Suppressor macrophage (primary cell): ENCODE measurements around the gene NINJ2.

Experiments
- DNase-seq, 4 experiments: peaks; one replicate each; pipeline ENCODE4 v3.0.0-alpha.2; 2020 to 2022

NINJ2 gene

DNA sequence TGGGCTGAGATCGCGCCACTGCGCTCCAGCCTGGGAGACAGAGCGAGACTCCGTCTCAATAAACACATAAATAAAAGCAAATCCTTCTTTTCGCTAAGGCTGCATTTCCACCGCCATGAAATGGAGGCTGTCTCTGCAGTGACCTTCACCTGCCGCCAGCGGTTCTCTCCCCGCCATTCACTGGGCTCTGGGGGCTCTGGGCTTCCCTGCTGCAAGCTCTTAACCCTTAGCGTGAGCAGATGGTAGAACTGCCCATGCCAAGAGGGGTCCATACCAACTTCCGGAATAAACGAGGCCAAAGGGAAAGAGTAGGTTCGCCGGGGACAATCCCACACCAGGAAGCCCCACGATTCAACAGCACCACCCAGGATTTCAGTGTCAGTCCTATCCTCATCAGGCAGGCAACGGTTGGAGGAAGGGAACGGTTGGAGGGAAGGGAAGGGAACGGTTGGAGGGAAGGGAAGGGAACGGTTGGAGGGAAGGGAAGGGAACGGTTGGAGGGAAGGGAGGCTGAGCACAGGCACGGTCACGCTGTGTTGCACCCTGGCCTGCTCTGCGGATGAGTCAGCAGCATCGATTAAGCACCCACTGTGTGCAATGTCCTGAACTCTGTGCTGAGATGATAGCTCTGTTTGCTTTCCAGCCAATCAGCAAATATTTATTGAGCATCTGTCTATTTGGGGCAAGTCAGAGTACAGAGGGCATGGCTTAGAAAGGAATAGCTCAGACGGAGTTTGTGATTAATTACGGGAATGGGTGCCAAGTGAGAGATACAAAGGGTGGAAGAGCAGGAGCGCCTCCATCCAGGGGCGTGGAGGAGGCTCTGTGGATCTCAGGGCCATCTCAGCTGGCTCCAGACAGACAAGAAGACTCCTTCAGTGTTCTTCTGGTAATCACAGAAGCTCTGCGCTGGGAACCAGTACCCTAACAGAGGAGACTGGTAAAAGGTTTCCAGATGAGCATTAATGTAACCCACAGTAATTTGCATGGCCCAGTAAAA, 77.9 kb downstream of the NINJ2 start:
- DNase-seq = no peak

DNA sequence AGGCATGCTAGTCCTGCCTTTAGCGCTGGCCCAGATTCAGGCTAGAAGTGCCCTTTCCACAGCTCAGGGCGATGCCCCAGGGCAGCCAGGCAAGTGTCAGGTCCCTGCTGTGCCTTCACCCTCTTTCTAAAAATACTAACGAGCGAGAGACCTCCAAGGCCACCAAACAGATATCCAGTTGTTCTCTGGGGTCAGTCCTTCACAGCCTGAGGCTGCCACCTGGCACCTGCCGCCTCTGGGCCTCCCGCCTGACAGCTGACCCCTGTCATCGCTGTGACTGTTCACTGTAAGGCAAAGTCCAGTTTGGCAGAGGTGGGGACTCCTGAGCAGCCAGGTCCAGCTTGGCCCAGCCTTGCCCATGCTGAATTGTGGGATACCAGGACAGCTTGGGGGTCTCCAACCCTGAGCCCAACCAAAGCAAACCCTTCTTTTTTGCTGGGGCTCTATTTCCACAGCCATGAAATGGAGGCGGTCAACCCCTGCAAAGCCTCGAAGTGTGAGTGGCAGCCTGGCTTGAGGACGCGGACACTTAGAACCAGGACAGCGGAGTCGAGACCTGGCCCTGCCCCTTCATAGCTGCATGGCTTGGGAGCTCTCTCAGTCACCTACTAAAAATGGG, 79.9 kb downstream of the NINJ2 start:
- no peak for DNase-seq

DNA sequence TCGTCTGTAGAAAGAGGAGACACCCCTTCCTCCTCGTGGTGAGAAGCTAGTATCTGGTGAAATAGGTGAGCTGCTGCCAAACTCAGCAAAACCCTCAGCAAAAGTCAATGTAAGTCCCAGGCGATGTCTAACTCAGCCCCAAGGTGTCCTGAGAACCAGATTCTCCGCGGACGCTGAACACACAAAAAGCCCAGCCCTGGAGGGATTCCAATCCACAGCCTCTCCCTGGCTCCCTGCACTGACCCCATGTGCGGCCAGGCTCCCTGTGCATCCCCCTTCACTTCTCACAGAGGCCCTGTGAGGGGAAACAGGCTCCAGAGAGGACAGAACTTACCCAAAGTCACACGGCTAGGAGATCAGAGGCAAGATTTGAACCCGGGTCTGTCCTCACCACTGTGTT, 81.5 kb downstream of the NINJ2 start:
- no peak for DNase-seq

DNA sequence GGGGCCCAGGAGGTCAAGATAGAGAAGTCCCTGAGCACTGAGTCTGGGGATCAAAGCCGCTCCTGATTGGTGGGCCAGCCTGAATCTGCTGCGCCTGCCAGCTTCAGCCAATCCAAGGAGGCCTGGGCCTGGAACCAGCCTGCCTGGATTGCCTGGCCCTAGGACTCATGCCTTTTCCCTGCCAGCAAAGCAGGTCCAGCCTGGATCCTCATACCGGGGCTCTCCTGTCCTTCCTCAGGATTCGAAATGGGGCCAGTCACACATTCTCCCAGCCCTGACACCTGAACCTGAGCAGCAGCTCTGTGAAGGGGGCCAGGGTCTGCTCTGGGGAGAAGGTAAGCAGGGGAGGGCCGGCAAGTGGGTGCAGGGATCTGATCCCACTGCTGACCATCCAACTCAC, 81.9 kb downstream of the NINJ2 start:
- DNase-seq = no peak

DNA sequence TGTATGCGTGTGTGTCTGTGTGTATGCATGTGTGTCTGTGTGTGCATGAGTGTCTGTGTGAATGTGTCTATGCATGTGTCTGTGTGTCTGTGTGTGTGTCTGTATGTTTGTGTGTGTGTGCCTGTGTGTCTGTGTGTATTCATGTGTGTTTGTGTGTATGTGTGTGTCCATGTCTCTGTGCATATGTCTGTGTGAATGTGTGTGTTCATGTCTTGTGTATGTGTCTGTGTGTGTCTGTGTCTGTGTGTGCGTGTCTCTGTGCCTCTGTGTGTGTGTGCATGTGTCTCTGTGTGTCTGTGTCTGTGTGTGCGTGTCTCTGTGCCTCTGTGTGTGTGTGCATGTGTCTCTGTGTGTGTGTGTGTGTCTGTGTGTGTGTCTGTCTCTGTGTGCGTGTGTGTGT, 82.4 kb downstream of the NINJ2 start:
- no peak for DNase-seq

DNA sequence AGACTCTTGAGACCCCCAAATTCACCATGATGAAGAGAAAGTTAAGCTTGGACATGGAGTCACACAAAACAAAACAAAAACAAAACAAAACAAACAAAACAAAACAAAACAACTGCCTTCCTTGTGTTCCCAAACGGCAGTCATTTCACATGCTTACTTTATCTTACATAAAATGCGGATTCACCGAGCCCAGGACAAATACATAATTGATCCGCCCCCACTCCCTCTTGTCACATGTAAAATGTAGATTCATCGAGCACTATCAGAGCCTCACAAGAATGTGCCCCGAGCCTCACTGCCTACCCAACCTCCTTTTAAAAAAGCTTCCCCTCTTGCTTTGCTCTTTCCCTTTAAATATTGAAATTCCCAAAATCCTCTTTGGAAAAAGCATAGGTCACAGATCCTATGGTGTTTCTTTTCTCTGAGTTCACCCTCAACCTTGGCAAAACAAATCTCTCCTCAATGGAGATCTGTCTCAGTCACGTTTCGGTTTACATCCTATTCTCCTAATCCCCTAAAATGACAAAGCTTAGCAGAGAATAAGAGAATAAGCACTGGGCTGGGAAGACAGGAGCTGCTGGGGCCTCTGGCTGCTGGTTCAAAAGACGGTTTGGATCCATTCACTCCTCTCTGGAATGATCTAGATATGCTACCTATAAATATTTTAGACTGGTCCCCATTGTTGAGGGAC, 83.7 kb downstream of the NINJ2 start:
- no peak for DNase-seq

DNA sequence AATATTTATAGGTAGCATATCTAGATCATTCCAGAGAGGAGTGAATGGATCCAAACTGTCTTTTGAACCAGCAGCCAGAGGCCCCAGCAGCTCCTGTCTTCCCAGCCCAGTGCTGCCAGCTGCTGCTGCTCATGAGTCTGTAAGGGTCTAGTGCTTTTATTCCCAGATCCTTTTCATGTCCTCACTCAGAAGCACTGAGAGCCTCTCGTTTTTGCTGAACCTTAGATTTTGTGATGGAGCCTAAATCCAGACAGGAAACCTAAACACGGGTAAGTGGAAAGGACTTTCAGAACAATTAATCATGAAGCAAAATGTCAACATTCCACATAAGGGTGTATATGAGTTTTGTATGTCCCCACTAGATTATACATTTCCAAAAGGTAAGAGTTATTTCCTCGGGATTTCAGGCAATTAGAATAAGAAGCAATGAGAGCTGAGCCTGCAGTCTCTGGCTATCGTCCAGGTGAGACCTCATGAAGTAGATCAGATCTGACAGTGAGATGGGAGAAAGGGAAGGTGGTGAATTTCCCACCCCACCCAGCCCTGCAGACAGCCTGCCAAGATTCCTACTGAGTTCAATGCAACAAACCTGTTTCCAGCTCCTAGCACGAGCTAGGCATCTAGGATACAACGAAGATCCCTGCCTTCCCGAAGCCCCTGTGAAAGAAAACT, 84.4 kb downstream of the NINJ2 start:
- DNase-seq = no peak

DNA sequence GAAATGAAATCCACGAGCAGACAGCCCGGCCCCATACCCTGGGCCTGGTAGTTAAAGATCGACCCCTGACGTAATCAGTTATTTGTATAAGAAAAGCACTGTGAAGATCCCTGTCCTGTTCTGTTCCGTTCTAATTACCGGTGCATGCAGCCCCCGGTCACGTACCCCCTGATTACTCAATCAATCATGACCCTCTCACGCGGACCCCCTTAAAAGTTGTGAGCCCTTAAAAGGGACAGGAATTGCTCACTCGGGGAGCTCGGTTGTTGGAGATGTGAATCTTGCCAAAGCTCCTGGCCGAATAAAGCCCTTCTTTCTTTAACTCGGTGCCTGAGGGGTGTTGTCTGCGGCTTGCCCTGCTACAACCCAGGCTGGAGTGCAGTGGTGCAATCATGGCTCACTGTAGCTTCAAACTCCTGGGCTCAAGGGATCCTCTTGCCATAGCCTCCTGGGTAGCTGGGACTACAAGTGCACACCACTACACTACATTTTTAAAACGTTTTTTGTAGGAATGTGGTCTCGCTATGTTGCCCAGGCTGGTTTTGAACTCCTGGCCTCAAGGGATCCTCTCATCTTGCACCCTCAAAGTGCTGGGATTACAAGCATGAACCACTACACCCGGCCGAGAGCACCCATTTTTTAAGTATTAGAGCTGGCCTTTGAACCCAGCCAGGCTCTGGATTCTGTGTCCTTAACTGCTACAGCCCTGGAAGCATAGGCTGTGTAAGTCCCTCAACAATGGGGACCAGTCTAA, 85.1 kb downstream of the NINJ2 start:
- peak in 1 of 4 experiments; percentile 27 for DNase-seq

DNA sequence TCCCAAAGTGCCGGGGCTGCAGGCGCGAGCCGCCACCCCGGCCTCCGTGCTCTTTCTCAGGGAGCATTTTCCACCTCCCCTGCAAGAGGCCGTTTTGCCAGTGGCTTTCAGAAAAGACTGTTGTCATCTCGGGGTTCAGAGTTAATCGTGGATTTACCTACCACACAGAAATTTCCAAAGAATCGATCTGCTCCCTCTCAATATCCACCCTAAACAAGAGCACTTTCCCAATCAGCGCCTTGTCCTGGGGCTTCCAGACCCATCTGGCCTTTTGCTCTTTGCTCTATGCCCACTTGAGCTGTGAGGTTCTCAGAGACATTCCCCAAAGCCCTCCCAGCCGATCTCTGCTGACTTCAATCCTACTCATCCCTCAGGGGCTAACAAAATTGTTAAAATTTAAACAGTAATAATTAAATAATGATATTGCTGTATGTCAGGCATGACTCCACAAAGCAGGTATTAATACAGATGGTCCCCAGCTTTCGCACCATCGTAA, 86.6 kb downstream of the NINJ2 start:
- no peak for DNase-seq

DNA sequence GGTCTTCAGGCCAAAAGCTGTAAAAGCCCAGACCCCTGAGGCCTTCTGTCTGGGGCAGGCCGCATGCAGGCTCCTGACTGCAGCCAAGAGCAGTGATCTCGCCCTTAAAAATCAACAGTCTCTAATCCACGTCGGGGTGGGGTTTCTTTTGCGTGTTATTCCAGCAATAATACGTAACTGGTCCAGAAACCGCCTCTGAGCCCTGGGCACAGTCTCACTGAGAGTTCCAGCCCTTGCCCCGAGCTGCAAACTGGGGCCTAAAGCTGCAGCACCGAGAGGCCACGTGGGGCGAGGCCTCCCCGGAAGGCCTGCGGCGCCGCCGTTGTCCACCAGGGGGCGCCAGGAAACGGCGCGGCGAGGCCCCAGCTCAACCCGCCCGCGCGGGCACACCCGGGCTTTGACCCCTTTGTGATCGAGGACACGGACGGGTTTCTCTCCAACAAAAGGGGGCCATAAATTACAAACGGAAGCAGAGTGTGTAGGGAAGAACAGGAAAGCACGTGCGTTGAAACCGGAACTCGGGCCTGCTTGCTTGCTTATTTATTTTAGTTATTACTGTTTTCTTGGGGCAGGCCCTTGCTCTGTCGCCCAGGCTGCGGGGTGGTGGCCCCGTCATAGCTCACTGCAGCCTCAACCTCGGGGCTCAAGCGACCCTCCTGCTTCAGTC, 87.2 kb downstream of the NINJ2 start:
- peak; percentile 78 to 92 (median 90) for DNase-seq

DNA sequence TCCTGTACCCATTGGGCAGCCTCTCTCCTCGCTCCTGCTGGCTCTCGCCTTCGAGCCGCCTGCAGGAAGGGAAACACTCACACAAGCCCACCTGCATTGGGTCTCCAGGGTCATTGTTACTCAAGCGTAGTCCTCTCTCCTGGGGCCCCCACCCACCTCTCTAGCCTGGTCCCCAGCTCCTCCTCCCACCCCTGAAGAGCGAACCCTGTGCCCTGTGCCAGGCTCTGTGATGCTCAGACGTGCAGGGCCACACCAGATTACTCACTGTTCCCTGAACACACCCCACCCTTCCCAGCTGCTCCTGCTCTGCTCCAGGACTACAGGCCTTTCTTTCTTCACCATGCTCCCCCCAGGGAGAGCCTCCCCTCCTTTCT, 88.1 kb downstream of the NINJ2 start:
- no peak for DNase-seq

DNA sequence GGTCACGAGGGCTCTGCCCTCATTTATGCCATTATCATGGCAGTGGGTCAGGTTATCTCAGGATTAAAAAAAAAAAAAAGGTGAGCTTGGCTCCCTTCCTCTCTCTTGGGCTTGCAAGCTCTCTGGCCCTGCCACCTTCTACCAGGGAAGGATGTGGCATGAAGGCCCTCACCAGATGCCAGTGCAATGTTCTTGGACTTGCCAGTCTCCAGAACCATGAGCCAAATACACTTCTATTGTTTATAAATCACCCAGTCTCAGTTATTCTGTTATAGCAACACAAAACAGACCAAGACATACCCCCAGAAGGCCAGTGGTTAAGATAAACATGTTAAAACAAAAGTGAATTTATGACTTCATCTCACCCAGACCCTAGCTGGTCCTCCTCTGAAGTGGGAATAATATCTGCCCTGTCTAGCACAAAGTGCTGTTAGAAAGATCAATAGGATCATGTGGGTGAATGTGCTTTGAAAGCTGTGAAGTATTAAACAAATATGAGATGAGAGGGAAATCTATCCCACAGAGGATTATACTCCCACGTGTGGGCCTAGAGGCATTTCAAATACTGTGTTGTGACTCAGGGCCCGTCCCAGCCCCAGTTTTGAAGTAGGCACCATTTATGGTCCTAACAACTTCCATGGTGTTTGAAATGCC, 88.6 kb downstream of the NINJ2 start:
- DNase-seq = no peak

DNA sequence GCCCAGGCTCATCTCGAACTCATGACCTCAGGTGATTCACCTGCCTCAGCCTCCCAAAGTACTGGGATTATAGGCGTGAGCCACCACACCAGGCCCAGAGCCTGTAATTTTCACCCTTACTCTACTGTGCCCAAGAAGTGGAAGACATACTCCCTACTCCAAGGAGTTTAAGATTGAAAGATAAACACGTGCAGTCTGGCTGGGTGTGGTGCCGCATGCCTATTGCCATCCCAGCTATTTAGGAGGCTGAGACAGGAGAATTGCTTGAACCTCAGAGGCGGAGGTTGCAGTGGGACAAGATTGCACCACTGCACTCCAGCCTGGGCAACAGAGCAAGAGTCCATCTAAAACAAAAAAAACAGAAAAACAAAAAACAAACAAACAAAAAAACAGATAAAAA, 90.0 kb downstream of the NINJ2 start:
- DNase-seq = no peak

DNA sequence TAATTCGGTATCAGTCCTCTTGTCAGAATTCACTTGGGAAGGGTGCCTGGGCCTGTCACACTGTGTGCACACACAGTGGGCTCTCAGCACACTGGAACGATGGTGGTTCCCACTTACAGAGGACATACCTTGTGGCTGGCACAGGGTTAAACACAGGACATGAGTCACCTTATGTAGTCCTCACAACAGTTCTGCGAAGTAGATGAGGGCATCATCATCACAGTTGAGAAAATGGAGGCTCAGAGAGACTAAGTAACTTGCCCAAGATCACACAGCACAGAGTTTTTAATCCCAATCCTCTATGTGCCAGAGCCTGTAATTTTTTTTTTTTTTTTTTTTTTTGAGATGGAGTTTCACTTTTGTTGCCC, 90.7 kb downstream of the NINJ2 start:
- no peak for DNase-seq

DNA sequence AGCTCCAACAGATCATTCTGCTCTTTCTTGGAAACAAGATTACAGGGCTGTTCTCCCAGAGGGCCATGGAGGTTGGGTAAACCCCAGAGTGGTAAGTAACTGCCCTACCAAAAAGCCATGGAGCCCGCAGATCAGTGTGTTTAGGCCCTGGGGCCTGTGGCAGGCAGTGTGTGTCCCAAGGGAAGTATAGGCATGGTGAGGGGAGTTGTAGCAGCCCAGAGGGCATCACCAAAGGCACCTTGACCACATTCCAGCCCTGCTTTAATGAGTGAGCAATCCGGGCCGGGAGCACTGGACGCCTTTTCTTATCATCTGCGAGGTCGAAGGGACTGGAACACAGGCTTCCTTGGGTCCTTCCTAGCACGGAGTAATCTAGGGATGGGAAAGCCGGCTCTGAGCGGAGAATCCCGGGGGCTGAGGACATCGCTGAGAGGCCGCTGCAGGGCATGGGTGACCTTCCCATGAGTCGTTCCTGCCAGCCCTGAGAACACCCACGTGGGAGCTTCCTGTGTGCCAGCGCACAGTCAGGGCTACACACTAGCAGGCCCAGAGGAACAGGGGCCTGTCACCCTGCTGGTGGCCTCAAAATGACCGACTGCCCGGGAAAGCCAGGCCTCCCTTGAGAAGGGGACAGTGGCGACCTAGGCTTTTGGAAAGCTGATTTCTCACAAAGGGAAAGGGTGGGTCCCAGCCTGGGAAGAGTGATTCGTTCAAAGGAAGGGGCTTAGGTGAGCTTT, 91.3 kb downstream of the NINJ2 start:
- peak in 3 of 4 experiments; percentile 29 to 45 (median 44) for DNase-seq

DNA sequence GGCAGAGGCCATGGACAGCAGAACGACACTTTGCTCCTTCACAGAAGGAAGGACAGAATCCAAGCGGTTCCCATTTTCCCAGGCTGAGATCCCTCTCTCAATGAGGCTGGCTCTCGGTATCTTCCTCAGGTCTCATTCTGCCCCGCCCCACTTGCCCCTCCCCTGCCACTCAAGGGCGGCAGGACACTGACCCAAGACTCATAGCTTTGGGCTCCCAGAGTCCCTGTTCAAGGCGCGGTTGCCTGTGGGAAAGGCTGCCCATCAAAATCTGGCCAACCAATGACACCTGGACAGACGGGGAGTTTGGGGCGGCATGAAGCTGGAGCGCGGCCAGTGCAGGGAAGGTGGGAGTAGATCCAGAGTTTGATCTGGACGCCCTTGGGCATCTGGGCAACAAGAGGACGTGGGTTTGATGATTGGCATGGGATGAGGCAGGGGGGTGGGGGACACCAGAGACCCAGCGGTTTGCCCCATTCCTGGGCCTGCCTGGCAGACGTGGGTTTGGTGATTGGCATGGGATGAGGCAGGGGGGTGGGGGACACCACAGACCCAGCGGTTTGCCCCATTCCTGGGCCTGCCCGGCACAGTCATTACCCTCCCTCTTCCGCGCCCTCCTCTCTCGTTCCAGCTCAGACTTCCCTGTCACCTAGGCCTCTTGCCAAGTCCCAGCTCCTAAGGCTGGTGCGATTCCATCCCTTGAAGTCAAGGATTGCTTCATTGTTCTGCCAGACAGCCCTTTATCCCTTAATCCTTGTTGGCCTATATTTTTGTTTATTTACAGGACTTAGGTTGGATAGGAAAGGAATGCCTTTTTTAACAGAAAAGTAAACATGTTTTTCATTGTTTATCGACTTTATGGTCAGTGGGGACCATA, 92.1 kb downstream of the NINJ2 start:
- no peak for DNase-seq

DNA sequence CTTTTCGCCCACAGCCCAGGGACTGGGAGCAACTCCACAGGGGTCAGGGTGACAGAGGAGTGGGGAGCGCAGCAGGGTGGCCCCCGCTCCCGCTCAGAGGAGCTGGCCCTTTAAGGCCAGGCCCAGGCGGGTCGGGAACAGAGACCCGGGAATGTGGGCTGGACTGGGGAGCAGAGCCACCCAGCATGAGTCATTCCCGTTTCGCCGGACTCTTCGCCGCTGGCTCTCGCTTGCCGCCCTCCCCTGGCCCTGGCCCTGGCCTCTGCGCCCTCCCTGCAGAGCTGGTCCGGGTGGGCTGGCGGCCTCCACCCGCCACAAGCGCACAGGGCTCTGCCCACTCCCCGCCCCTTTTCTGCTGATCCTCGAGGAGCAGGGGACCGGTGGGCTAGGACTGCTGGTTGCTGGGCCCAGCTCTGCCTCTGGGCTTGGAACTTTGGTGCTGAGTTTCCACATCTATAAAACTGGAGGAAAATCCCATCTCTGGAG, 92.8 kb downstream of the NINJ2 start:
- no peak for DNase-seq

DNA sequence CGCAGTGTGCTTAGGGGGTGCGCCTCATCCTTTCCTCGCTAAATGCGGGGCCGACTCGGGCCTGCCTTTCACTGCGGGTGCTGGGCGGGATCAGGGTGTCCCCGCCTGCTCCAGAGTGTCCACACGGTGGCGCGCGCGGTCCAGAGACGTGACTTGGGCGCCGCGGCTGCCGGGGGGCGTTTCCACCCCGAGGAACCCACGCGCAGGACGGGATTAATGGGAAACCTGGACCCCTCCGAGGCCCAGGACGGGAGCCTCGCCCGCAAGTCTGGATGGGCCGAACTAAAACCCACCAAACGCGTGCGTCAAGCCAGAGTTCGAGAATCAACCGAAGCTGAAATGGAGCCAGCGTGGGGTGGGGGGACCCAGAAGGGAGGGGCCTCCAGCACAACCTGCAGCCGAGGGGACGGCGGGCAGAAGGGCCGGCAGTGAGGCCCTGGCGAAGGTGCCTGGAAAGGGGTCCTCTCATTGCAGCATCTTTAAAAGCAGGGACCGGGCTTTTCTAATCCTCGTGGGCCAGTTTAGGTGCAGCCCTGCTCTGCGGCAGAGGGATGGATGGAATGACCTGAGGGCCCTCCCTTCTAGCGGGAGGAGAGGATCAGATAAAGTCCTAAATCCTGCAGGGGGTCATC, 93.3 kb downstream of the NINJ2 start:
- peak; percentile 81 to 93 (median 90) for DNase-seq
